CD14-positive monocyte (primary cell): ENCODE data around the gene ARFGAP2. TPM values are rescaled to one million over a fixed set of nuclear protein-coding genes. Genes with fewer than 3 reads are reported as not detected.
A peak's percentile ranks its signal among the peaks of the same experiment; 100 is the strongest.

ENCODE experiments used
- DNase-seq, 3 donors: peaks; one replicate each; pipeline ENCODE4 v3.0.0-alpha.2; 2011 to 2022
- H2AFZ ChIP-seq: 2 replicates; pipeline ENCODE4 v1.6.0; 2012; ENCODE audit warnings: mild to moderate bottlenecking, low read depth, low read length, inconsistent platforms; ENCODE audit not compliant: insufficient read depth, poor library complexity, severe bottlenecking
- H3K27ac ChIP-seq, 2 donors: 1 replicate in 1 of 2; 2 replicates in 1 of 2; pipeline ENCODE4 v1.5.1; 2012 to 2013; ENCODE audit warnings: low read length in 2 of 2, control low read depth in 1 of 2, inconsistent platforms in 1 of 2, low read depth in 1 of 2, mild to moderate bottlenecking in 1 of 2
- H3K27me3 ChIP-seq, 2 donors: one replicate each; pipeline versions ENCODE4 v1.6.0 to v1.6.1; 2011 to 2013; ENCODE audit warnings: low read length in 2 of 2; ENCODE audit not compliant: control insufficient read depth in 2 of 2, insufficient read depth in 2 of 2
- H3K36me3 ChIP-seq, 2 donors: replicated peaks in 1 of 2; 1 replicate in 1 of 2; 2 replicates in 1 of 2; pipeline versions ENCODE4 v1.5.1 to v1.6.1; 2012 to 2013; ENCODE audit warnings: low read length in 2 of 2, control low read depth in 1 of 2, inconsistent platforms in 1 of 2, mild to moderate bottlenecking in 1 of 2; ENCODE audit not compliant: insufficient read depth in 2 of 2, control insufficient read depth in 1 of 2
- H3K4me1 ChIP-seq, 2 donors: 1 replicate in 1 of 2; 2 replicates in 1 of 2; pipeline versions ENCODE4 v1.5.1 to v1.6.1; 2012 to 2013; ENCODE audit warnings: low read length in 2 of 2, control low read depth in 1 of 2, inconsistent platforms in 1 of 2, mild to moderate bottlenecking in 1 of 2, moderate library complexity in 1 of 2; ENCODE audit not compliant: insufficient read depth in 2 of 2, control insufficient read depth in 1 of 2
- H3K4me2 ChIP-seq: replicated peaks from 2 replicates; pipeline ENCODE3; 2012; ENCODE audit warnings: low read length, moderate library complexity, mild to moderate bottlenecking; ENCODE audit not compliant: poor library complexity, severe bottlenecking; ENCODE audit errors: extremely low read depth
- H3K4me3 ChIP-seq, 3 experiments: fragments of 200-600 bp in 1 of 3; sonication (generic) in 1 of 3; replicated peaks in 1 of 3; 1 replicate in 2 of 3; 2 replicates in 1 of 3; pipeline ENCODE4 v1.5.1; 2011 to 2013; ENCODE audit warnings: low read length in 3 of 3, mild to moderate bottlenecking in 3 of 3, control low read depth in 2 of 3, low read depth in 2 of 3, inconsistent platforms in 1 of 3, moderate library complexity in 1 of 3
- H3K79me2 ChIP-seq: 2 replicates; pipeline ENCODE4 v1.6.0; 2012; ENCODE audit warnings: mild to moderate bottlenecking, control low read depth, inconsistent platforms, low read length, moderate library complexity; ENCODE audit not compliant: insufficient read depth
- H3K9ac ChIP-seq: 2 replicates; pipeline ENCODE4 v1.6.0; 2017; ENCODE audit warnings: low read length, mild to moderate bottlenecking; ENCODE audit not compliant: insufficient read depth, poor library complexity, severe bottlenecking
- H3K9me3 ChIP-seq, 2 donors: replicated peaks in 1 of 2; 1 replicate in 1 of 2; 2 replicates in 1 of 2; pipeline versions ENCODE4 v1.5.1 to v1.6.1; 2012 to 2013; ENCODE audit warnings: low read length in 2 of 2, control low read depth in 1 of 2; ENCODE audit not compliant: control insufficient read depth in 1 of 2, insufficient read depth in 1 of 2
- H4K20me1 ChIP-seq: 2 replicates; pipeline ENCODE4 v1.6.0; 2012; ENCODE audit warnings: mild to moderate bottlenecking, low read length, control low read depth, moderate library complexity; ENCODE audit not compliant: insufficient read depth
- H3K27ac Mint-ChIP-seq, 7 donors: one replicate each; pipeline ENCODE4 v1.8.0; 2020; ENCODE audit warnings: mild to moderate bottlenecking in 7 of 7, mixed read lengths in 7 of 7, moderate library complexity in 6 of 7, inconsistent platforms in 2 of 7
- H3K27me3 Mint-ChIP-seq, 3 donors: one replicate each; pipeline ENCODE4 v1.8.0; 2021 to 2022; ENCODE audit warnings: low read depth in 3 of 3, mild to moderate bottlenecking in 3 of 3, mixed read lengths in 3 of 3, moderate library complexity in 3 of 3, inconsistent platforms in 1 of 3
- H3K36me3 Mint-ChIP-seq, 2 donors: one replicate each; pipeline ENCODE4 v1.8.0; 2020; ENCODE audit warnings: mixed read lengths in 2 of 2, inconsistent platforms in 1 of 2, mild to moderate bottlenecking in 1 of 2
- H3K4me1 Mint-ChIP-seq: one replicate; pipeline ENCODE4 v1.8.0; 2020; ENCODE audit warnings: mild to moderate bottlenecking, mixed read lengths
- H3K4me3 Mint-ChIP-seq, 2 donors: one replicate each; pipeline ENCODE4 v1.8.0; 2020; ENCODE audit warnings: mild to moderate bottlenecking in 2 of 2, mixed read lengths in 2 of 2, moderate library complexity in 1 of 2
- H3K9me3 Mint-ChIP-seq, 7 donors: one replicate each; pipeline ENCODE4 v1.8.0; 2020 to 2022; ENCODE audit warnings: mixed read lengths in 7 of 7, mild to moderate bottlenecking in 6 of 7, moderate library complexity in 6 of 7, inconsistent platforms in 2 of 7
- WGBS: methylation state at CpG from one replicate; pipeline ENCODE4 v1.1.5; 2013; ENCODE audit warnings: missing lambda C conversion rate; ENCODE audit not compliant: insufficient coverage; 5-methylcytosine and 5-hydroxymethylcytosine counted together
- intact Hi-C, 2 donors: fragments of 100-400 bp; cut with micrococcal nuclease; formaldehyde crosslinking; loops; one replicate each; pipeline versions ENCODE4 v1.15.0 to v1.15.1; 2023
- polyA plus RNA-seq, 3 donors: library from polyadenylated mRNA; depleted of rRNA in 1 of 3; unstranded in 2 of 3; stranded (reverse) in 1 of 3; fragments of 300-500 nt in 2 of 3; fragments of >200 nt in 1 of 3; fragmentation: Illumina TruSeq in 2 of 3; gene quantifications; 1 replicate in 2 of 3; 2 replicates in 1 of 3; pipeline ENCODE4 v1.2.3, GENCODE V29; 2012 to 2021
- TF ChIP-seq, protein P1 (sequence below): fragments of 200-600 bp; IDR thresholded peaks from one replicate; pipeline ENCODE4 v1.8.0; 2022; ENCODE audit warnings: antibody characterized with exemption, mild to moderate bottlenecking

The ARFGAP2 gene
- polyA plus RNA-seq, 3 donors = 59.7 to 129 (median 61.0) TPM

DNA sequence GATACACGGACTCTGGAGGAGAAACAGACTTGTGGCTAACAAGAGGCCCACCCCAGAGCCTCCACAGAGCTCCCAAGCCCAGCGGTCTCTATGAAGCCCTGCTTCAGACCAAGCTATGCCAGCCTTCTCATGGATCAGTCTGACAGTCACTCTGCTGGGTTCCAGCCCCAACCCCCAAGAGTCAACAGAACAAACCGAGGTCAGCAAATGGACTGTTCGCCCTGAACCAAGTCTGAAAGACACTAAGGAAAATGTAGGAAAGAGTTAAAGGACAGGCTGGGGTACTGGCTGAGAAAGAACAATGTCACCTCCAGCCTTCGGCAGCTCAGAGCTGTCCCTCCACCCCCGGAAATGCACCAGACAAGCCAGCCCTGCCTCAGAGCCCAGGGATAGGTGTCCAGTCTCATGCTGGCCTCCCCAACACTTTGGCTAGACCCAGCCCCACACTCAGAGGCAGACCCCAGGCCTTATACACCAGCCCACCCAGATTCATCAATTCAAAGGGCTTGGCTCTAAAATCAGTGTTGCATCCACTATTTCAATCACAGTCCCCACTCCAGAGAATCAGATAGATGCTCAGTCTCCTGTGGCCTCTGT is 3.8 kb downstream of the ARFGAP2 start:
- Histone ChIP-seq H3K27ac (no peak overlapping the region), H2AFZ (no peak overlapping the region), H3K36me3 (peaks cover 62 to 77% of the 10 kb centered on the region in 2 donors), H3K79me2 (peaks cover 88% of the 10 kb centered on the region), H3K4me1 (peaks cover 17 to 22% of the 10 kb centered on the region in 2 donors), H3K4me3 (no peak overlapping the region), H3K9ac (no peak overlapping the region), H3K27me3 (no peaks in the 10 kb centered on the region), H3K4me2 (no peak overlapping the region), H3K9me3 (no peaks in the 10 kb centered on the region), H4K20me1 (peaks cover 86% of the 10 kb centered on the region)
- Mint-ChIP-seq H3K4me1 (peaks cover 15% of the 10 kb centered on the region), H3K4me3 (no peak overlapping the region), H3K27me3 (no peaks in the 10 kb centered on the region), H3K9me3 (no peaks in the 10 kb centered on the region), H3K27ac (peak overlapping the region in 2 of 7 donors; percentile 58 to 67), H3K36me3 (peaks cover 47 to 74% of the 10 kb centered on the region in 2 donors)
- 74% methylated on average over 4 of the region's 6 CpGs for WGBS
- TF ChIP-seq, protein P1, sequence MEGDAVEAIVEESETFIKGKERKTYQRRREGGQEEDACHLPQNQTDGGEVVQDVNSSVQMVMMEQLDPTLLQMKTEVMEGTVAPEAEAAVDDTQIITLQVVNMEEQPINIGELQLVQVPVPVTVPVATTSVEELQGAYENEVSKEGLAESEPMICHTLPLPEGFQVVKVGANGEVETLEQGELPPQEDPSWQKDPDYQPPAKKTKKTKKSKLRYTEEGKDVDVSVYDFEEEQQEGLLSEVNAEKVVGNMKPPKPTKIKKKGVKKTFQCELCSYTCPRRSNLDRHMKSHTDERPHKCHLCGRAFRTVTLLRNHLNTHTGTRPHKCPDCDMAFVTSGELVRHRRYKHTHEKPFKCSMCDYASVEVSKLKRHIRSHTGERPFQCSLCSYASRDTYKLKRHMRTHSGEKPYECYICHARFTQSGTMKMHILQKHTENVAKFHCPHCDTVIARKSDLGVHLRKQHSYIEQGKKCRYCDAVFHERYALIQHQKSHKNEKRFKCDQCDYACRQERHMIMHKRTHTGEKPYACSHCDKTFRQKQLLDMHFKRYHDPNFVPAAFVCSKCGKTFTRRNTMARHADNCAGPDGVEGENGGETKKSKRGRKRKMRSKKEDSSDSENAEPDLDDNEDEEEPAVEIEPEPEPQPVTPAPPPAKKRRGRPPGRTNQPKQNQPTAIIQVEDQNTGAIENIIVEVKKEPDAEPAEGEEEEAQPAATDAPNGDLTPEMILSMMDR = no peak
- intact Hi-C loops = loop anchor here in 1 of 2 donors (10.0 kb wide), 1 partner anchor 468 kb away; the partner anchor contains the start of genes ARHGAP1 and ZNF408
- DNase-seq = no peak

DNA sequence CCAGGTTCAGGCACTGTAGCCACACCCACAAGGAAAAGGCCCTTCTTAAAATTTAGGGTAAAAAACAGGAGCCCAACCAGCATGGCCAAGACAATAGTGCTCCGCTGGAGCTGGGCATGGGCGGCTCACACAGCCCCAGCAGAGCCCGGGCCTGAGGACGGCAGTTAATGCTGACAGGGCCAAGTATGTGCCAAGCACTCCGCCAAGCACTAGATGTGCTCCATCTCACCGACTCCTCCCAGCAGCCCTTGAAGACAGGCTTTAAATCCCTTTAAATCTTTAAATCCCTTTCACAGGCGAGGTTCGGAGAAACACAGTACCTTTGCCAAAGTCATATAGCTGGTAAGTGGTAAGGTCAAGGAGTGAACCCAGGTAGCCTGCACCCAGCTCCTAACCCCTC is 4.8 kb downstream of the ARFGAP2 start:
- Histone ChIP-seq H3K9ac (no peak overlapping the region), H2AFZ (no peak overlapping the region), H3K4me2 (no peak overlapping the region), H3K27me3 (no peaks in the 10 kb centered on the region), H3K4me3 (no peak overlapping the region), H3K36me3 (peaks cover 72 to 87% of the 10 kb centered on the region in 2 donors), H3K4me1 (peaks cover 9 to 13% of the 10 kb centered on the region in 2 donors), H3K79me2 (peaks cover 94% of the 10 kb centered on the region), H3K9me3 (no peaks in the 10 kb centered on the region), H4K20me1 (peaks cover 96% of the 10 kb centered on the region), H3K27ac (no peak overlapping the region)
- WGBS = 79% methylated on average over 6 of the region's 8 CpGs
- H3K27ac Mint-ChIP-seq = no peak overlapping the region
- TF ChIP-seq, protein P1 = no peak
- H3K36me3 Mint-ChIP-seq = peaks cover 55 to 84% of the 10 kb centered on the region in 2 donors
- peaks cover 7% of the 10 kb centered on the region for H3K4me1 Mint-ChIP-seq
- no peaks in the 10 kb centered on the region for H3K9me3 Mint-ChIP-seq
- no peak overlapping the region for H3K4me3 Mint-ChIP-seq
- no peak for DNase-seq
- intact Hi-C loops = loop anchor here in 1 of 2 donors (10.0 kb wide), 1 partner anchor 467 kb away; the partner anchor contains the start of genes ARHGAP1 and ZNF408
- H3K27me3 Mint-ChIP-seq = no peaks in the 10 kb centered on the region
